GM12892 (cell line): ENCODE measurements around the gene KLRF2.

Experiments used
- POLR2A ChIP-seq: IDR thresholded peaks from 2 replicates; pipeline ENCODE4 v1.6.1; 2011; ENCODE audit warnings: low read depth, low read length, control low read depth
- POLR2AphosphoS5 ChIP-seq: IDR thresholded peaks from 2 replicates; pipeline ENCODE4 v1.6.1; 2011; ENCODE audit warnings: low read depth, low read length, control low read depth
- TAF1 ChIP-seq: IDR thresholded peaks from 2 replicates; pipeline ENCODE4 v1.6.1; 2011; ENCODE audit warnings: low read depth, mild to moderate bottlenecking, control low read depth, low read length, borderline replicate concordance

- TF ChIP-seq POLR2A, result no peak
- no peak for TF ChIP-seq TAF1
- TF ChIP-seq POLR2AphosphoS5, result no peak
Observed at GRCh38 chr12:9920451-9920850, 39.2 kb downstream of the KLRF2 start.
